IMR-90 (cell line): ENCODE data around the gene ZMAT5. TPM values are rescaled to one million over a fixed set of nuclear protein-coding genes. Genes with fewer than 3 reads are reported as not detected.

Experiments
- ATAC-seq: fragments of 200-7000 bp; cut with Tn5 transposase; 2 replicates; pipeline ENCODE4 v1.9.1; 2020; ENCODE audit warnings: low read depth, mild to moderate bottlenecking, moderate library complexity
- BruUV-seq: library from RNA; stranded (reverse); fragments of 400-500 nt; replicated peaks from 2 replicates; lab custom pipeline; 2021; lab: Mats Ljungman, UMichigan
- CTCF ChIA-PET: fragments of 300-600 bp; formaldehyde crosslinking; extraction: SDS; loops from one replicate; lab custom pipeline; 2021; ENCODE audit warnings: antibody characterized with exemption; lab: Yijun Ruan, JAX
- POLR2A ChIA-PET: fragments of 300-600 bp; sonication (Branson Sonifier 250); formaldehyde crosslinking; loops from one replicate; lab custom pipeline; 2022; ENCODE audit warnings: antibody characterized with exemption; ENCODE audit not compliant: unreplicated experiment; lab: Charles Lee
- DNase-seq: peaks from one replicate; pipeline ENCODE4 v3.0.0; 2013
- H2AFZ ChIP-seq: replicated peaks from 2 replicates; pipeline ENCODE3; 2013; ENCODE audit warnings: low read length, mild to moderate bottlenecking; ENCODE audit not compliant: poor library complexity
- H2AK5ac ChIP-seq: 2 replicates; pipeline ENCODE4 v1.6.1; 2013; ENCODE audit warnings: low read depth, low read length, inconsistent platforms
- H2AK9ac ChIP-seq: replicated peaks from 2 replicates; pipeline ENCODE3; 2013; ENCODE audit warnings: mild to moderate bottlenecking, low read depth, low read length, moderate library complexity; ENCODE audit not compliant: poor library complexity
- H2BK120ac ChIP-seq: 2 replicates; pipeline ENCODE4 v1.6.1; 2013; ENCODE audit warnings: low read depth, low read length, inconsistent platforms
- H2BK15ac ChIP-seq: 3 replicates; pipeline ENCODE4 v1.6.1; 2013; ENCODE audit warnings: low read depth, low read length, inconsistent platforms
- H2BK20ac ChIP-seq: 2 replicates; pipeline ENCODE4 v1.6.1; 2013; ENCODE audit warnings: low read depth, mild to moderate bottlenecking, inconsistent platforms, low read length, moderate library complexity
- H2BK5ac ChIP-seq: 2 replicates; pipeline ENCODE4 v1.6.1; 2013; ENCODE audit warnings: mild to moderate bottlenecking, low read depth, low read length, inconsistent platforms; ENCODE audit not compliant: poor library complexity, severe bottlenecking
- H3K14ac ChIP-seq: replicated peaks from 2 replicates; pipeline ENCODE4 v1.6.1; 2013; ENCODE audit warnings: low read depth, low read length, inconsistent platforms
- H3K18ac ChIP-seq: 2 replicates; pipeline ENCODE4 v1.6.1; 2013; ENCODE audit warnings: low read depth, low read length, control low read depth
- H3K23ac ChIP-seq: 2 replicates; pipeline ENCODE4 v1.6.1; 2013; ENCODE audit warnings: low read depth, low read length, inconsistent platforms
- H3K27ac ChIP-seq: 2 replicates; pipeline ENCODE4 v1.5.1; 2013; ENCODE audit warnings: mild to moderate bottlenecking, control low read depth, low read length; ENCODE audit not compliant: insufficient read depth
- H3K27me3 ChIP-seq: 2 replicates; pipeline ENCODE4 v1.6.1; 2013; ENCODE audit warnings: low read length; ENCODE audit not compliant: control insufficient read depth, insufficient read depth
- H3K36me3 ChIP-seq: 2 replicates; pipeline ENCODE4 v1.6.1; 2013; ENCODE audit warnings: low read length, mixed read lengths; ENCODE audit not compliant: control insufficient read depth, insufficient read depth
- H3K4ac ChIP-seq: 2 replicates; pipeline ENCODE4 v1.6.1; 2013; ENCODE audit warnings: low read depth, low read length, inconsistent platforms
- H3K4me1 ChIP-seq: 2 replicates; pipeline ENCODE4 v1.6.1; 2013; ENCODE audit warnings: low read length, mixed read lengths; ENCODE audit not compliant: control insufficient read depth, insufficient read depth
- H3K4me2 ChIP-seq: 2 replicates; pipeline ENCODE4 v1.6.1; 2013; ENCODE audit warnings: low read depth, mild to moderate bottlenecking, control low read depth, low read length, moderate library complexity
- H3K4me3 ChIP-seq: 2 replicates; pipeline ENCODE4 v1.5.1; 2013; ENCODE audit warnings: low read depth, mild to moderate bottlenecking, control low read depth, low read length, moderate library complexity; ENCODE audit not compliant: insufficient read depth
- H3K56ac ChIP-seq: 2 replicates; pipeline ENCODE4 v1.6.1; 2013; ENCODE audit warnings: low read length, inconsistent platforms; ENCODE audit not compliant: insufficient read depth; ENCODE audit errors: extremely low read depth
- H3K79me1 ChIP-seq, 2 experiments: 2 replicates each; pipeline ENCODE4 v1.6.1; 2013; ENCODE audit warnings: low read length in 2 of 2, inconsistent platforms in 1 of 2, low read depth in 1 of 2
- H3K9ac ChIP-seq: 2 replicates; pipeline ENCODE4 v1.6.1; 2013; ENCODE audit warnings: low read depth, low read length, control low read depth
- H3K9me1 ChIP-seq: 2 replicates; pipeline ENCODE4 v1.6.1; 2013; ENCODE audit warnings: low read length, inconsistent platforms; ENCODE audit not compliant: insufficient read depth
- H3K9me3 ChIP-seq: 2 replicates; pipeline ENCODE4 v1.6.1; 2013; ENCODE audit warnings: low read length; ENCODE audit not compliant: control insufficient read depth, insufficient read depth
- H4K20me1 ChIP-seq: 2 replicates; pipeline ENCODE4 v1.6.1; 2013; ENCODE audit warnings: low read length, inconsistent platforms; ENCODE audit not compliant: insufficient read depth
- H4K5ac ChIP-seq: 2 replicates; pipeline ENCODE4 v1.6.1; 2013; ENCODE audit warnings: mild to moderate bottlenecking, low read depth, low read length, control low read depth
- H4K8ac ChIP-seq, 2 experiments: 2 replicates each; pipeline ENCODE4 v1.6.1; 2013; ENCODE audit warnings: low read depth in 2 of 2, low read length in 2 of 2, control low read depth in 1 of 2, inconsistent platforms in 1 of 2
- H4K91ac ChIP-seq: 2 replicates; pipeline ENCODE4 v1.6.1; 2013; ENCODE audit warnings: low read depth, low read length, inconsistent platforms; ENCODE audit not compliant: insufficient read depth
- CHD1 ChIP-seq: IDR thresholded peaks from 2 replicates; pipeline ENCODE4 v1.6.1; 2012; ENCODE audit warnings: low read depth, low read length, improper control_type of control experiment
- ELK1 ChIP-seq: fragments of 150-350 bp; IDR thresholded peaks from 2 replicates; pipeline ENCODE4 v1.6.1; 2016; ENCODE audit warnings: low read depth, mild to moderate bottlenecking, low read length, moderate library complexity, borderline replicate concordance
- FOS ChIP-seq: fragments of 150-350 bp; IDR thresholded peaks from 2 replicates; pipeline ENCODE4 v1.6.1; 2016; ENCODE audit warnings: low read depth, low read length
- MAFK ChIP-seq: IDR thresholded peaks from 2 replicates; pipeline ENCODE4 v1.6.1; 2012; ENCODE audit warnings: low read depth, low read length, improper control_type of control experiment
- MXI1 ChIP-seq: IDR thresholded peaks from 2 replicates; pipeline ENCODE4 v1.6.1; 2012; ENCODE audit warnings: low read depth, mild to moderate bottlenecking, low read length, moderate library complexity, borderline replicate concordance
- NFE2L2 ChIP-seq: fragments of 150-350 bp; IDR thresholded peaks from 2 replicates; pipeline ENCODE4 v1.6.1; 2016; ENCODE audit warnings: low read depth, mild to moderate bottlenecking, low read length
- POLR2A ChIP-seq: IDR thresholded peaks from 2 replicates; pipeline ENCODE4 v1.6.1; 2012; ENCODE audit warnings: mild to moderate bottlenecking, low read depth, low read length
- RAD21 ChIP-seq: IDR thresholded peaks from 2 replicates; pipeline ENCODE4 v1.6.1; 2012; ENCODE audit warnings: low read length, improper control_type of control experiment
- RCOR1 ChIP-seq: IDR thresholded peaks from 2 replicates; pipeline ENCODE4 v1.6.1; 2012; ENCODE audit warnings: mild to moderate bottlenecking, low read length, improper control_type of control experiment; ENCODE audit not compliant: insufficient replicate concordance
- RFX5 ChIP-seq: IDR thresholded peaks from 2 replicates; pipeline ENCODE4 v1.8.0; 2012; ENCODE audit warnings: low read depth, mild to moderate bottlenecking, low read length, moderate library complexity
- SMC3 ChIP-seq: fragments of 150-350 bp; IDR thresholded peaks from 2 replicates; pipeline ENCODE4 v1.6.1; 2016; ENCODE audit warnings: low read depth, mild to moderate bottlenecking, antibody characterized with exemption, low read length, moderate library complexity
- WGBS, 2 experiments: methylation state at CpG; one replicate each; pipeline versions ENCODE4 v1.1.5 to v1.1.7; 2013; ENCODE audit warnings: missing lambda C conversion rate in 2 of 2; ENCODE audit not compliant: insufficient read length in 1 of 2; ENCODE audit errors: extremely low coverage in 2 of 2; 5-methylcytosine and 5-hydroxymethylcytosine counted together
- dilution Hi-C: fragments of 300-500 bp; cut with HindIII; formaldehyde crosslinking; loops from one replicate; pipeline ENCODE4 v1.14.3; 2018; ENCODE audit warnings: low sequenced_read_pairs; ENCODE audit not compliant: unreplicated experiment
- in situ Hi-C: fragments of 300-500 bp; cut with MboI; formaldehyde crosslinking; loops from 3 replicates; pipeline ENCODE4 v1.14.3; 2019; ENCODE audit warnings: low sequenced_read_pairs, inconsistent platforms, mixed read lengths
- intact Hi-C: fragments of 100-400 bp; cut with micrococcal nuclease; formaldehyde crosslinking; loops from 2 replicates; pipeline ENCODE4 v1.10.0; 2022
- polyA plus RNA-seq, 3 experiments: library from polyadenylated mRNA; depleted of rRNA; stranded (reverse); fragments of >200 nt; gene quantifications; 2 replicates each; pipeline ENCODE4 v1.2.3, GENCODE V29; 2012; ENCODE audit warnings: low replicate concordance in 1 of 3
- total RNA-seq: library from RNA; depleted of rRNA; stranded (reverse); fragments of >200 nt; gene quantifications from 2 replicates; pipeline ENCODE4 v1.2.3, GENCODE V29; 2012

ZMAT5 gene
- total and polyA plus RNA-seq, 2 of the 4 experiments (the other 2 are of a cell fraction): 21.7 to 31.8 TPM

- Histone ChIP-seq H3K23ac (no peak overlapping the region), H3K4ac (no peak overlapping the region), H2BK5ac (no peak overlapping the region), H3K9me1 (no peaks in the 10 kb centered on the region), H4K8ac (no peak overlapping the region), H3K4me2 (no peak overlapping the region), H3K14ac (no peak overlapping the region), H3K27ac (no peak overlapping the region), H3K4me1 (no peaks in the 10 kb centered on the region), H2AFZ (no peak overlapping the region), H2AK5ac (no peak overlapping the region), H3K18ac (no peak overlapping the region), H3K9me3 (no peaks in the 10 kb centered on the region), H3K79me1 (no peaks in the 10 kb centered on the region), H2BK120ac (no peak overlapping the region), H3K36me3 (no peaks in the 10 kb centered on the region), H4K20me1 (no peaks in the 10 kb centered on the region), H3K27me3 (peaks cover 67% of the 10 kb centered on the region), H3K4me3 (no peak overlapping the region), H3K9ac (no peak overlapping the region), H4K5ac (no peak overlapping the region), H4K91ac (no peak overlapping the region), H2AK9ac (no peak overlapping the region), H2BK20ac (no peak overlapping the region), H3K56ac (no peak overlapping the region), H2BK15ac (no peak overlapping the region)
- ATAC-seq: no peak
- ChIA-PET CTCF (no interaction called here), POLR2A (no interaction called here)
- dilution Hi-C loops: no loop called here
- intact Hi-C loops: no loop called here
- no CpG with 5 or more reads among the region's 18 CpGs for WGBS, 2 experiments
- no TSS peak for BruUV-seq
- no peak for DNase-seq
- in situ Hi-C loops: no loop called here
- TF ChIP-seq NFE2L2 (no peak), CHD1 (no peak), ELK1 (no peak), POLR2A (no peak), FOS (no peak), RAD21 (no peak), RFX5 (no peak), SMC3 (no peak), RCOR1 (no peak), MAFK (no peak), MXI1 (no peak)
These were observed 55.7 kb downstream of the ZMAT5 start for GRCh38 chr22:29710922-29711593.
